Small intestine (tissue), 7 donors: ENCODE results near the gene ARHGAP15. TPM values are rescaled to one million over a fixed set of nuclear protein-coding genes. Genes with fewer than 3 reads are reported as not detected.

Experiments used
- DNase-seq, 2 donors: peaks; one replicate each; pipeline versions ENCODE4 v3.0.0 to v3.0.0-alpha.2; 2013
- FAIRE-seq: peaks from 2 replicates; lab custom pipeline; 2012; peaks lifted over from hg19 to GRCh38; lab: Jason Lieb, UNC
- H3K27ac ChIP-seq, 3 donors: one replicate each; pipeline ENCODE4 v1.5.1; 2013; ENCODE audit warnings: low read length in 2 of 3, mild to moderate bottlenecking in 2 of 3, control low read depth in 1 of 3, inconsistent platforms in 1 of 3, low read depth in 1 of 3, moderate library complexity in 1 of 3
- H3K27me3 ChIP-seq, 3 donors: one replicate each; pipeline ENCODE4 v1.6.1; 2013; ENCODE audit warnings: low read length in 3 of 3, inconsistent platforms in 1 of 3; ENCODE audit not compliant: control insufficient read depth in 3 of 3, insufficient read depth in 3 of 3
- H3K36me3 ChIP-seq, 3 donors: one replicate each; pipeline ENCODE4 v1.6.1; 2013; ENCODE audit warnings: low read length in 3 of 3, inconsistent platforms in 1 of 3, low read depth in 1 of 3, mild to moderate bottlenecking in 1 of 3, moderate library complexity in 1 of 3; ENCODE audit not compliant: control insufficient read depth in 3 of 3, insufficient read depth in 2 of 3
- H3K4me1 ChIP-seq, 3 donors: one replicate each; pipeline ENCODE4 v1.6.1; 2013; ENCODE audit warnings: low read length in 2 of 3, inconsistent platforms in 1 of 3, low read depth in 1 of 3, mild to moderate bottlenecking in 1 of 3, moderate library complexity in 1 of 3; ENCODE audit not compliant: control insufficient read depth in 3 of 3, insufficient read depth in 2 of 3
- H3K4me3 ChIP-seq, 3 donors: one replicate each; pipeline ENCODE4 v1.5.1; 2013; ENCODE audit warnings: low read length in 3 of 3, control low read depth in 1 of 3, inconsistent platforms in 1 of 3, low read depth in 1 of 3, mild to moderate bottlenecking in 1 of 3, moderate library complexity in 1 of 3
- H3K9me3 ChIP-seq, 2 donors: one replicate each; pipeline ENCODE4 v1.6.1; 2013; ENCODE audit warnings: low read depth in 1 of 2, low read length in 1 of 2; ENCODE audit not compliant: control insufficient read depth in 2 of 2, insufficient read depth in 1 of 2
- WGBS, 3 donors: extraction: QIAGEN DNeasy Blood & Tissue Kit; methylation state at CpG; one replicate each; pipeline ENCODE4 v1.1.7; 2013; 5-methylcytosine and 5-hydroxymethylcytosine counted together
- polyA plus RNA-seq, 4 donors: library from polyadenylated mRNA; stranded (reverse) in 3 of 4; unstranded in 1 of 4; fragments of 200-250 nt in 3 of 4; fragments of 120-200 nt in 1 of 4; gene quantifications; one replicate each; pipeline versions ENCODE4 v1.2.1 to v1.2.3, GENCODE V29; 2013
- donor health status: healthy with polysubstance abuse.
- donor health status: control.
- donor health status: control.
- donor health status: Bipolar disorder and iron deficiency.
- donor health status: healthy.

ARHGAP15 gene
- polyA plus RNA-seq, 4 donors: 0.67 to 18.2 (median 10.1) TPM

DNA sequence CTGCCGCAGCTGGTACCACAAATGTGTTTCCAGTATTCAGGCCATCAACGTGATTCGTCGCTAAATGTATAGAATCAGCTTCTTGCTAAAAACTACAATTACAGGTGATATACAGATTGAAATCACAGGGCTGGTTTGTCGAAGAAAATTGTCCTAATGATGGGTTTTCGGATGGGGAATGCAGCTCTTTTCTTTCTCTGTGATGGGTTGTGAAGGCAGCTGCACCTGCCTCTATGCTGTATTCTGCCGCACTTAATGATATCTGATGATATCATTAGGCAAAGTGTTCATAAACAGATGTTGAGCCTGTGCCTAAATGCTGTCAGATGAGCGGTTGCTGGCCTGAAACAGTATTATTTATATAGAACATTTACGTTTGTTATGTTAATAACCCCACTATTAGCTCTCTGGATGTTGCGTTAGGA, 218.1 kb downstream of the ARHGAP15 start:
- Histone ChIP-seq H3K27me3 (no peaks in the 10 kb centered on the region), H3K9me3 (no peaks in the 10 kb centered on the region), H3K36me3 (no peaks in the 10 kb centered on the region), H3K4me1 (no peaks in the 10 kb centered on the region), H3K4me3 (no peak overlapping the region), H3K27ac (no peak overlapping the region)
- WGBS, 3 donors: 79 to 85% (median 84%) methylated on average over 10 of the region's 10 CpGs
- no peak for FAIRE-seq
- no peak for DNase-seq

DNA sequence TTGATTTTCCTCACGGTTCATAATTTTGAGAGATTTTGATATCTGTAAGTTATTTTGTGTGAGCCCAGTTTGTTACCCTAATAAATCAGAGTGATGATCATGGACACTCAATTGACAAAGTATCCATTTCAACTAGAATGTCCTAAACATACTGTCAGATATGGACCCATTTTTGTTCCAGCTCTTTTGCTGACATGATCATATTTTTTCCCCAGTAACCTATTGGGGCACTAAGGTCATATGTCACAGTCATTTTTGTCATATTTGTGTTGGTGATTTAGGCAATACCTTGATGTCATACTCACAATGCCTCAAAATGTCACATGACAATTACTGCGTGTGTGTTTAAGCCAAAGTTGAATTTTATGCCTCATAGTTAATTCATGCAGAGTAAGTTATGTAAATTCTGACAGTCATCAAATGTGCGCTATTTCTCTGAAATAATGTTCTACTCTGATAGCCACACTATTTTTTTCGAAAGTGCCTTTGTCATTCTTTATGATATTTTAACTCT, 218.7 kb downstream of the ARHGAP15 start:
- Histone ChIP-seq H3K4me1 (no peaks in the 10 kb centered on the region), H3K9me3 (no peaks in the 10 kb centered on the region), H3K27me3 (no peaks in the 10 kb centered on the region), H3K4me3 (no peak overlapping the region), H3K36me3 (no peaks in the 10 kb centered on the region), H3K27ac (no peak overlapping the region)
- DNase-seq (no peak), FAIRE-seq (no peak)
- WGBS, 3 donors: 85 to 87% (median 86%) methylated on average over 4 of the region's 4 CpGs

DNA sequence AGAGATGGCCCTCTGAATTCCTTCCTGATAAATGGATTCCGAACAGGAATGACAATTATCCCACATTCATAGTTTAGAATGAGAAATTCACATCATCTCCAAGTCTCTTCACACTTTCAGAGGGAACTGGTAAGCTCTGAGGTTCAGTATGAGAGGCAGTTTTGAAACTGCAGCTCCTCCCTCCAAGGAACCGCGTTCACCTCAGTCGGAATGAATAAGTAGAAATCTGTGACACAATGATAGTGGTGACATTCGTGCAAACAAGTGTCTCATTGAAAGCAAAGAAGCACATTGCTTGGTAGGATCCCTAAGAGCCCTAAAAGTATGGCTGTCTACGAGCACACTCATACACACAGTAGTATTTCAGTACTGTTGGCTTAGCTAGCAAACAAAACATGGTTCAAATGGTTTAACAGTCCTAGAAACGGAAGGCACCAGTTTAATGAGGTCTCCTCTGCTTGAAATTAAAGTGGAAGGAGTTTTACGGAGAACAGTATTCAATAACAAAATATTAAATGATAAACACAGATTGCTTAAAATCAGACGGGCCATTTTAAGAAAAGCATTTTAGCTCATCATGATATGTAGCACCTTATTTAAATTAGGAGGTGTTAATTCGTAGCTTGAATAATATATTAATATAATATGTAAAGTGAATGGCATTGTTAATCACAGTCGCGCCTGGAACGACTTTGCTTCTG, 225.0 kb downstream of the ARHGAP15 start:
- H3K27ac ChIP-seq: no peak overlapping the region
- no peaks in the 10 kb centered on the region for H3K4me1 ChIP-seq
- H3K27me3 ChIP-seq: no peaks in the 10 kb centered on the region
- no peaks in the 10 kb centered on the region for H3K9me3 ChIP-seq
- FAIRE-seq (no peak), DNase-seq (no peak)
- WGBS, 3 donors: 84 to 90% (median 89%) methylated on average over 13 of the region's 13 CpGs
- H3K36me3 ChIP-seq: no peaks in the 10 kb centered on the region
- no peak overlapping the region for H3K4me3 ChIP-seq

DNA sequence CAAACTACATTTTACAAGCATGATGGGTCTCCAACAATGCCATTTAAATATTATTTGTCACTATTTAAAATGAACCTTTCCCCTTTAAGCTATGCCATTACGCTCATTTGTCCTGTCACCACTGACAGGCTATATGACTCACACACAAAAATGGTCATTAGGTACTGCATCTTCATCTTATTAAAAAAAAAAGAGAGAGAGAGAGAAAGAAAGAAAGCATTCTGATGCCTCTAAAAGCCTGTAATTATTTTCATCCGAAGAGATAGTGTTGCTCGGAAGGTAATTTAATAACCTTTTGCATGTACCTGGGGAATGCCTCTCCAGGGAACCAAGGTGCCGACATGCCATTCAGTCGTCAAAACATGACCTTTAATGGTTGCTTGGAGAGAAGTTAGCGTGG, 226.7 kb downstream of the ARHGAP15 start:
- 82 to 91% (median 89%) methylated on average over 6 of the region's 6 CpGs for WGBS, 3 donors
- Histone ChIP-seq H3K36me3 (no peaks in the 10 kb centered on the region), H3K4me3 (no peak overlapping the region), H3K27me3 (no peaks in the 10 kb centered on the region), H3K9me3 (no peaks in the 10 kb centered on the region), H3K4me1 (no peaks in the 10 kb centered on the region), H3K27ac (no peak overlapping the region)
- FAIRE-seq (no peak), DNase-seq (no peak)

DNA sequence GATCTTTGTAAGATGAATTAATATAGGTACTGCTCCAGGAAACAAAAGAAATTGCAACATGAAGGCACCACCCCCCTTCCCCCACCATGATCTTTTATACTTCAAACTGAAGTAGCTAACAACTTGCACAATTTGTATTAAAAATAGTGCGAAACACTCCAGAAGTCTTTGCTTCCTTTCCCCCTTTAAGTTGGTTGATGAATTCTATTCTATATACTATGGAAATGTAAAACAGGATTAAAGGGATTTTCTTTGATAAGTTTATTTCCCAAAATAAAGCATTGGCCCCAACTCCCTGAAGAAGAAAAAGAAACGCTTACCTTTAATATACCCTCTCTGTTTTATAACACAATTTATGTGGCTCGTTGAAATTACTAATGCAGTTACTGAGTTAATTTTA, 227.1 kb downstream of the ARHGAP15 start:
- H3K36me3 ChIP-seq: no peaks in the 10 kb centered on the region
- H3K27me3 ChIP-seq: no peaks in the 10 kb centered on the region
- WGBS, 3 donors: 89 to 94% (median 90%) methylated on average over 3 of the region's 3 CpGs
- FAIRE-seq: no peak
- H3K27ac ChIP-seq: no peak overlapping the region
- H3K4me3 ChIP-seq: no peak overlapping the region
- no peak for DNase-seq
- no peaks in the 10 kb centered on the region for H3K4me1 ChIP-seq
- H3K9me3 ChIP-seq: no peaks in the 10 kb centered on the region

DNA sequence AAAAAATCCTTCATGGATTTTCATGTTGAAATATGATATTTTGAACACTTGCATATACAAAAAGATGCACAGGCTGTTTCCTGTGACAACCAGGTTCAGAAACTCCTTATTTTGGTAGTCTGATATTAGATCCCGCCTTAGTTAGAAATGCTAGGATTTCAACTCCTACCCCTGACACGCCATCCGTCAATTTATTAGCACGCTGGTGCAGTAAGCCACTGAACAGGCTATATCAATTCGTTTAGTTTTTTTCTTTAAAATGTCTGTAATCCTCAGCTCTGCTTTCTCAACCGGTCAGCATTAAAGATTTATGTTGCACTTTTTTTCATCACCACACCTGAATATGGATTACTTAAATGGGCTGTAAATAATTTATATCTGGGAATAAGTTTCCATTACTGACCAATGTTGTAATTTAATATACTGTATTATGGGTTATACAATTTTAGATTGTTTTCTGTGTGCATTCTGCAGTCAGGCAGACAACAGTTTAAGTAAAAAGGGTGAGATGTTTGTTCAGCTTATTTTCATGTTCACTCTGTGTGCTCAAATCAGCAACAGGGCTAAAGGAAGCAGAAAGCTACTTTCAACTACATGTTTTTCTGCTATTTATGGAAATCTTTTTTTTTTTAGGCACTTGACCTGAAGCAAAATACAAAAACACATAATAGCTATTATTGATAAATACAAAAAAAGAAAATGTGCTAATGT, 227.7 kb downstream of the ARHGAP15 start:
- DNase-seq (no peak), FAIRE-seq (no peak)
- WGBS, 3 donors: 84 to 89% (median 88%) methylated on average over 6 of the region's 6 CpGs
- Histone ChIP-seq H3K27ac (no peak overlapping the region), H3K4me1 (no peaks in the 10 kb centered on the region), H3K27me3 (no peaks in the 10 kb centered on the region), H3K4me3 (no peak overlapping the region), H3K9me3 (no peaks in the 10 kb centered on the region), H3K36me3 (no peaks in the 10 kb centered on the region)

DNA sequence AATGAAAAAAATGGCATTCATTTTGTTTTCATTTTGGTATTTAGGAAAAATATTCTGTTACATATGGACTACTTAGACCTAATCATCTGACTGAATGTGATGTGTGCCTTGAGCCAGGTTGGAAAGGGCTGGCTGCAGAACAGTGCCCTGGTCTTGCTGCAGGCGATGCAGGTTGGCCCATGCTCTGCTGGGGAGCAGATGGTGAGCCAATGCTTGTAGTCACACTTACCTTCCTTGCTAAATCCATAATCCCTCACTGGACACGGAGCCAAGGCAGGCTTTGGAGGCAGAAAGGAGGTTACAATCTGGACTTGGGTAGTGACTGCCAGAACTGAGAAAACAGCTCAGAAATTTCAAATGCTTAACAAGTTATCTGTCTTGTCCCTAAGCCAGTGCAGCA, 228.7 kb downstream of the ARHGAP15 start:
- Histone ChIP-seq H3K4me3 (no peak overlapping the region), H3K27ac (no peak overlapping the region), H3K27me3 (no peaks in the 10 kb centered on the region), H3K36me3 (no peaks in the 10 kb centered on the region), H3K4me1 (no peaks in the 10 kb centered on the region), H3K9me3 (no peaks in the 10 kb centered on the region)
- FAIRE-seq (no peak), DNase-seq (no peak)
- 67 to 82% (median 77%) methylated on average over 2 of the region's 2 CpGs for WGBS, 3 donors

DNA sequence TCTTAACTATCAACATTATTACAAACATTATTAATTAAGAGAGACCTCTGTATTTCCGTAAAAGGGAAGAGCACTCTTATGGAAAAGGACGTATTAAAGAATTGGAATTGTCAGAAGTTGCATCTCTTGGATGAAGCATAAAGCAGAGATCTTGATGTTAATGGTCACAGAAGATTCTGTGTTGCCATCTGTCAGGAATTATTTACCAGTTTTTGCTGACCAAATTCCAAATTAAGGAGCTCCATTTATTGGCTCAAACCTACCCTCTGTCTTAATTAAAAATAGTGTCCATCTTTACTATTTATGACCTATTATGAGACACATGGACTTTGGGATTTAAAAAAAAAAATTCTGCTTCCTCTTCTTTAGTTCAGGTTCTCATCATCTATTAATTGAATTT, 232.1 kb downstream of the ARHGAP15 start:
- no peak for DNase-seq
- Histone ChIP-seq H3K4me1 (no peaks in the 10 kb centered on the region), H3K27me3 (no peaks in the 10 kb centered on the region), H3K36me3 (no peaks in the 10 kb centered on the region), H3K9me3 (no peaks in the 10 kb centered on the region), H3K27ac (no peak overlapping the region), H3K4me3 (no peak overlapping the region)
- no peak for FAIRE-seq
- 84 to 91% (median 91%) methylated on average over 2 of the region's 2 CpGs for WGBS, 3 donors
